Heart left ventricle (tissue), 13 donors: ENCODE results near the gene CDK8.

Experiments
- CTCF ChIP-seq, 12 donors: fragments of 200-600 bp; sonication (generic) in 4 of 12; IDR thresholded peaks; one replicate each; pipeline versions ENCODE4 v1.5.0 to v1.8.0; 2018 to 2022; ENCODE audit warnings: antibody characterized with exemption in 12 of 12, mild to moderate bottlenecking in 5 of 12
- POLR2A ChIP-seq, 2 donors: fragments of 450-650 bp; IDR thresholded peaks; one replicate each; pipeline ENCODE4 v1.6.1; 2017; ENCODE audit warnings: antibody characterized with exemption in 2 of 2, mild to moderate bottlenecking in 2 of 2, moderate library complexity in 2 of 2
- donor health status: ischemic (EF 13 %, LVEDD 7.1; RV severe dilation, severe dysfunction).
- donor health status: DM: no; HTN: yes; CAD: no.
- donor health status: DM: no; HTN: no; CAD: no.
- donor health status: ischemic (EF 25% LVEDD 6.9; RV normal size, moderate dysfunction).
- donor health status: ischemic (EF 25% LVEDD 5.7; RV mildly dilated, moderate dysfunction).
- donor health status: ischemic (EF 35%, LVEDD 5.7; RV mildly dilated, moderate dysfunction).
- donor health status: nonischemic (EF 11% LVEDD 7.7; RV severe dilation, severe dysfunction).
- donor health status: DM: yes; HTN: yes; CAD: no.
- donor health status: PGD.
- donor health status: ischemic (EF 29% LVEDD 5.4; RV normal size, mild dysfunction).
- donor health status: nonischemic (EF 23%, LVEDD 6.1; RV moderate dilation, normal function).

- TF ChIP-seq CTCF (IDR thresholded peaks at IDR 0.05), result no peak
- TF ChIP-seq POLR2A (IDR thresholded peaks at IDR 0.05), result no peak
Observed at GRCh38 chr13:26305676-26306075, 51.7 kb downstream of the CDK8 start.
